H54 (cell line): ENCODE results near the gene CCDC28B.

Source experiments
- DNase-seq: peaks from one replicate; pipeline ENCODE4 v3.0.0; 2011; ENCODE audit warnings: low spot score, mixed read lengths; ENCODE audit not compliant: insufficient read length
- FAIRE-seq: peaks from 3 replicates; lab custom pipeline; 2011; peaks lifted over from hg19 to GRCh38; lab: Jason Lieb, UNC
- POLR2A ChIP-seq: IDR thresholded peaks from 2 replicates; pipeline ENCODE4 v1.6.1; 2011; ENCODE audit warnings: low read depth, mild to moderate bottlenecking, low read length

The CCDC28B gene

DNA sequence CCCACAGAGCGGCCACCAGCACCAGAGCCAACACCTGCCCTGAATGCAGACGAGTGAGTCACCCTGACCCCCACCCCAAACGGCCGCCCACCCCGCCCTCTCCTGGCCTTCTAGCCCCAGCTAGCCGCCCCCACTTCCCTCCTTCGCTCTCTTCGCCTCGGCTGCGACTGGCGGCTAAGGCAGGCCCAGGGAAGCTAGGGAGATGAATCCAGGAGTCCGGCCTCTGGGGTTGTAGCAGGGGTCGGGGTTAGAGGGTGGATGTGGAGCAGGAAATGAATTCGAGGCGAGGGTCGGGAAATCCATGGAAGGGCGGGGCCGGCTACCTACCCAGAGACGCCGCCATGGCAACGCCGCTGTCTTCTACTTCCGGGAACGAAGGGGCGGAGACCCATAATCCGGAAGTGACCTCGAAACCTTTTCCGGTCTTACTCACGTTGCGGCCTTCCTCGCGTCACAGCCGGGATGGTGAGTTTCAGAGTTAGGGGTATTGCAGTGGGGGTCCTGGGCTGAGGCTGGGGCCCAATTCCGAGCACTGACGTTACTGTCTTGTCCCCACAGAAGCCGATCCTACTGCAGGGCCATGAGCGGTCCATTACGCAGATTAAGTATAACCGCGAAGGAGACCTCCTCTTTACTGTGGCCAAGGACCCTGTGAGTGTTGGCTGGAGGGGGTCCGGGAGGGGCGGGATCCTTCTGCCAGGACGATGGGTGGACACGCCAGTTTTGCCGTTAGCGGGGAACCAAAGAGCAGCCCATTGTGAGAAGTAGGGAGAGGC lies 21.8 kb downstream of the CCDC28B start, which contains the start of the genes EIF3I and TMEM234:
TSS of gene EIF3I (plus strand) at position 428 of the 776 bp plus-strand sequence. CDS start at position 463, 35 bp downstream.
TSS of gene TMEM234 (minus strand) at position 374 of the 776 bp plus-strand sequence. CDS start at position 343, 31 bp downstream.
- DNase-seq, result peak; percentile 88
- no peak for FAIRE-seq
- TF ChIP-seq POLR2A, result peak; percentile 62; the same call in 1 of the 2 replicates

DNA sequence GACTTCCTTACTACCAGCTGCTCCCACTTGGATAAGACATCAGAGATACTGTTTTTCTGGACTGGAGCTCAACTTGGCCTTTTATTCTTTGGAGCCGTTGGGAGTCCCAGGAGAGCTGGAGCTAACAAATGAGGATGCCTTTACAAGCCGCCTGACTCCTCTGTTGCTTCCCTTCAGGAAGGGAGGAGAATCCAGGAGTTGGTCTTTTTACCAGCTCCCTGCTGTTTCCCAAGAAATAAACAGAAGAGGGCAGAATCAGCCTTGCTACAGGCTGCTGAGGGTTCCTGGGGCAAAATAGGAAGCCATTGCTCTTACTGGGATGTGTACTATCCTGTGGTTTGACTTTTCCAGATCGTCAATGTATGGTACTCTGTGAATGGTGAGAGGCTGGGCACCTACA lies 23.3 kb downstream of the CCDC28B start:
- FAIRE-seq, result no peak
- TF ChIP-seq POLR2A, result no peak
- no peak for DNase-seq

DNA sequence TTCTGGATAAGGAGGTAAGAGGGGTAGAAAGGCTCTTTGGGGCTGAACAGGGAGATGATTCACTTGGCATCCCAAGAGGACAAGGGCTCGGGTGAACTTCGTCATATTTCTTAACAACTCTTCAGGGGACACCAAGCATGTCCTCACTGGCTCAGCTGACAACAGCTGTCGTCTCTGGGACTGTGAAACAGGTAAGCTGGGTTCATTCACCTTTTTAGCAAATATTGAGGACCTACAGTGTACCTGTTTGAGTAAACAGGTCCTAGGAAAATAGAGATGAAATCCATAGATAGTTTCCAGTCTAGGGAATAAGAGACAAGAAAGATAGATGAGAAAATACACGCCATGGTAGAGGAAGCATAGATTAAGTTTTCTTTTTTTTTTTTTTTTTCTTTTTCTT lies 23.9 kb downstream of the CCDC28B start:
- DNase-seq (no peak), FAIRE-seq (no peak)
- no peak for TF ChIP-seq POLR2A

DNA sequence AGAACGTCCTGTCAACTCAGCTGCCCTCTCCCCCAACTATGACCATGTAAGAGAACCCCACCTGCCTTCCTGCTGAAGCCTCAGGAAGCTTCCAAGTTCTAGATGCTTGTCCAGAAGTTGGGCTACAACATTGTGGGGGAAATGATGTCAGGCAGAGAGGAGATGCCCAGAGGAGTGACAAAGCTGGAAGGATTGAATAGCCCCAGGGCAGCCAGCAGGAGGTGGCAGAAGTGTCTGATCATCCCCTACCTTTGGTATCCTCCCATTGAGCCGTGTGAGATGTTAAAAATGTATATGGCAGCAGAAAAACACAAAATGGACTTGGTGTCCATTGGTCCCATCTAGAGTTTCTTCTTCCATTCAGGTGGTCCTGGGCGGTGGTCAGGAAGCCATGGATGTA lies 28.4 kb downstream of the CCDC28B start:
- no peak for FAIRE-seq
- no peak for TF ChIP-seq POLR2A

DNA sequence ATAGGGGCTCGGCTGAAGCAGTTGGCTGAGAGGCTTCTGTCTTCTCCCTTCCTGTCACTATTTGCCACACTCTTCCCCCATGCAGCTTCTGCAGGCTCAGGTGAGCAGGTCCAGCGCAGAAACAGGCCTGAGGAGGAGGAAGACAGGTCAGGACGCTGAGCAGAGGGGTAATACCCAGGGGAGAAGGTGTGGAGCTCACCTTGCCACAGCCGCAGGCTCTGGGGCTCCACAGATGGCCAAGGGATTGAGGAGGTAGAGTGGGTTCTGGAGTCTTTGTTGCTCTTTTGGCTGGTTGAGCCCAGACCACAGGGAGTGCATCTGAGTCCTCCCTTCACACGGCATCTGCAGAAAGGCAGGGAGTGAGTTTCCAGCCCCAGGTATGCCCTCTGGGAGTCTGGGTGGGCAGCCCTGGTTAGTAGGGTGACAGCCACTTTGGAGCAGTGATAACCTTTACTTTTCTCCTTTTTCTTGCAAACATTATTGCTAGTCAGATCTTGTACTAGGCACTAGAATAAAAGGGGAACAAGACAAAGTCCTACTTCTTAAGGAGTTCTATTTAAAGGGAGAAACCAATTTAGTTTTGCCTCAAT lies 31.5 kb downstream of the CCDC28B start:
- no peak for TF ChIP-seq POLR2A
- no peak for FAIRE-seq
- no peak for DNase-seq

More for the DNA sequence above, 28.4 kb downstream of the CCDC28B start:
- DNase-seq, result no peak

DNA sequence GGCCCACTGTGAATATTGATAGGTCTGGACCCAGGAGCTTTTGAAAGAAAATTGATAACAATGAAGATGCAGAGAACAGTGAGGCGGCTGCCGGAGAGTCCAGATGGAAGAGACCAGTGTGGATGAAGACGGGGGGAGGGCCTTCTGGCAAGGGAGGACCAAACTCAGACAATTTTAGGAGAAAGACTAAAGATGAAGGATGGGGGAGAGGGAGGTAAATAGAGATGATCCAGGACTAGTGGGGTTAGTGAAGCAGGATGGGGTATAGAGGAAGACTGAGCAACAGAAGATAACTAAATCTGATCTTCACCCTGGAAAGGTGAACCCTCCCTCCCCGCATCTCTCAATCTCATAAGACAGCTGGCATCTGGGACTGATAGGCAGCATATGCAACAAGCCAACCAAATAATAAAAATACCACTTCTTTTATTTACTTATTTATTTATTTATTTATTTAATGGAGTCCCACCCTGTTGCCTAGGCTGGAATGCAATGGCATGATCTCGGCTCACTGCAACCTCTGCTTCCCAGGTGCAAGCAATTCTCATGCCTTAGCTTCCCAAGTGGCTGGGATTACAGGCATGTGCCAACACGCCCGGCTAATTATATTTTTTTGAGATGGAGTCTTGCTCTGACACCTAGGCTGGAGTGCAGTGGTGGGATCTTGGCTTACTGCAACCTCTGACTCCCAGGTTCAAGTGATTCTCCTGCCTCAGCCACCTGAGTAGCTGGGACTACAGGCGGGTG lies 32.3 kb downstream of the CCDC28B start:
- no peak for TF ChIP-seq POLR2A
- DNase-seq, result no peak
- FAIRE-seq, result no peak

DNA sequence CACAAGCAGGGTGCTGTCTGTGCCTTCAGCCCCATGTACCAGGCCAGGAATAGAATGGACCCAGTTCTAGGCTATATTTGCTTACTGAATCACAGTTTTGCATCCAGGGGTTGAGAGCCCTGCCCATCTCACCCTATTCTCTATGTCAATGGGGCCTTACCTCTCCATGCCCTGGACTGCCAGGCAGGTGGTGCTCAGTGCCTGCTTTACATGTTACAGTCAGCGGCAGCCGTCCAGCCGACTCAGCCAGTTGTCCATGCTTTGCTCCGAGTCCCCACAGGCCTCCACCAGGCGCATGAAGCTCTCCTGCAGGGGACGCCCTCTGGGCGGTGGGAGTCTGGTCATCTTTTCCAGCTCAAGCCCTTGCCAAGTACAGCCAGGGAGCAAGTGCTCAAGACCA lies 34.4 kb downstream of the CCDC28B start:
- DNase-seq (no peak), FAIRE-seq (no peak)
- no peak for TF ChIP-seq POLR2A

DNA sequence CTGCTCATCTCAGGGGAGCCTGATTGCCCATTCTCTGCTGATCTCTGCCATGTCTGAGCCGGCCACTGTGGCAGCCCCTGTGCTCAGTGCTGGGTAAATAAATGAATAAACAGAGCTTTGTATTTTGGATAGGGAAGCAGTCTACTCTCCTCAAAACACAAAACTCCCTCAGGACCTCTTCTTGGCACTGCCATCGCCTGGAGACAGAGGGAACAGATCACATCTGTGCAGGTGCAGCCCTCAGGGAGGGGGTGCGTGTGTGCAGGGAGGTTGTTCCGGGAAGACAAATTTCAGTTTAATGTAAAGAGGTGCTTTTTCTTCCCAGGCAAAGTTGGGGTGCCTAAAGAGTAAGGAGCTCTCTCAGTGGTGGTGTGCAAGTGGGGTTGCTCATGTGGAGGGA lies 38.9 kb downstream of the CCDC28B start:
- FAIRE-seq (no peak), DNase-seq (no peak)
- TF ChIP-seq POLR2A, result no peak

DNA sequence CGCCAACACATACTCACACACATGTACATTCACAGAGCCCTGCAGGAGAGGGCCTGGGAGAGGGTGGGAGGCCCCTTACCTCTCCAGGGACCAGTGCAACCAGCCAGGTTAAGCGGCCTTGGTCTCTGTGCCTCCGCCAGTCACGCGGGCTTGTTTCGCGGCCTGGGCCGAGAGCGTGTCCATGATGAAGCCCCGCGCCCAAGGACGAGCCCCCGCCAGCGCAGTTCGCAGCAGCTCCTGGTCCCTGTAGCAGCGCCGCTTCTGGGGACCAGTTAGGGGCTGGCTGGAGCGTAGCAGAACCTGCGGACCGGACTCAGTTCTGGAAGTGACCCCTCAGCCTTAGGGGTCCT lies 39.4 kb downstream of the CCDC28B start:
- FAIRE-seq, result no peak
- DNase-seq, result no peak
- TF ChIP-seq POLR2A, result no peak

DNA sequence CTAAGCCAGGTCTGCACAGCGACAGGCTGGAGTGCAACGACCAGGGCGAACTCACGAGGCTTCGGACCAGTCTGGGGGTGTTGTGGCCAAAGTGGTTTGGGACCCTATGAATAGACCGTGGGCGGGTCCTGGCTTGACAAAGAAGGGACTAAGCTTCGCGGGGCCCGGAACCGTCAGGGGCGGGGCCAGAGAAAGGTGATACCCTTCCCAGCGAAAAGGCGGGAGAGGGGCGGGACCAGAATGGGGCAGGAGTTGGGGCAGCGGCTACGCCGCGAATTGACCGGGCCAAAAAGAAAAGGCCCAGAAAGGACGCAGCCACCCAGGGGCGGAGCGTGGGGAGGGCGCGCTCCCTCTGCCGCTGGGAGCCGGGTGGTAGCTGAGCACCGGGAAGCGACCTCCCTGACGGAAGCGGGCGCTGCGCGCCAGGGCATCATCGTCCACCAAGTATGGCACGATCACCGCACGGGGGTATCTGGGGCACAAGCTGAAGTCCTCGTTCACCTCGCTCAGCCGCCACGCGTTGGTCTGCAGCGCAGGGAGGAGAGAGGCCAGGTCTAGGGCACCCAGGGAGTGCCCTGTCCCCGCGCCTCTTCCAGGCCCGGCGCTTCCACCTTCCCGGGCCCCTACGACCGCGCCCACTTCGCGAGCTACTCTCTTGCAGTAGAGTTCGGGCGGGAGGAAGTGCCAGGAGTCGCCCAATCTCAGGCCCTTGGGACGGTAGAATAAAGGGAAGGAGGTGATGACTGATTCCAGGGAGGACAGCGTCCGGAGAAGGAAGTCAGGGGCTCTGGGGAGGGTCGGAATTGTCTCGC lies 40.0 kb downstream of the CCDC28B start:
- no peak for TF ChIP-seq POLR2A
- DNase-seq, result no peak
- FAIRE-seq, result no peak

DNA sequence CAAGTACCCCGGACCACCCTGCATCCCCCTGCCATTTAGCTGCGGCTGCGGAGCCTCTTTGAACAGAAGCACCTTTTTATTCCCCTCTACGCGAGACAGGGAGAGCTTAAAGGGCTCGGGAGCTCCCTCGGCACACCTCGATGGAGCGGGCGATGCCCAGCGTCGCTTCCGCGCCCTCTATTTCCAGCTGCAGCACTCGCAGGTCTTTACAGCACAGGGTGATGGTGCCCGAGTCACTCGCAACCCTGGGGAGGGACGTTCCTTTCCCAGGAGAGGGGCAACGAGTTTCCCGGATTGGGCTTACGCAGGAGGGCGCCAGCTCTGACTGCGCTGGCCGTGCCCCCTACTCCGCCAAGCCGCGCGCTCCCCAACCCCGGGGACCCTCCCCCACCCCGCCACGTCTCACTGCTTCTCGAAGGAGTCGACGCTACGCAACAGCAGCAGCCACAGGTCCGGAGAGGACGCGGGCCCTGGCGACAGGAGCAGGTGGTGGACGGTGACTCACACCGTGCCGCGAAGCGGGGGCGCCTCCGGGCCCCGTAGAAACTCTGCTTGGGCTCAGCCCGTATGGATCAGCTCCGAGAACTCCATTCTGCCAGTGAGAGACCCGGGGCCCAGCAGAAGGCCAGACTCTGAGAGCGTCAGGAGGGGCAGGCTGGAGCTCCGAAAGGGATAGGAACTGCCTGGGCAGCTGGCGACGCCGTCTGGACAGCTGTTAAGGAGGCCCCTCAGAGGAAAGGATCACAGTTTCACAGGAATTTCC lies 40.8 kb downstream of the CCDC28B start:
- no peak for TF ChIP-seq POLR2A
- DNase-seq (no peak), FAIRE-seq (no peak)

DNA sequence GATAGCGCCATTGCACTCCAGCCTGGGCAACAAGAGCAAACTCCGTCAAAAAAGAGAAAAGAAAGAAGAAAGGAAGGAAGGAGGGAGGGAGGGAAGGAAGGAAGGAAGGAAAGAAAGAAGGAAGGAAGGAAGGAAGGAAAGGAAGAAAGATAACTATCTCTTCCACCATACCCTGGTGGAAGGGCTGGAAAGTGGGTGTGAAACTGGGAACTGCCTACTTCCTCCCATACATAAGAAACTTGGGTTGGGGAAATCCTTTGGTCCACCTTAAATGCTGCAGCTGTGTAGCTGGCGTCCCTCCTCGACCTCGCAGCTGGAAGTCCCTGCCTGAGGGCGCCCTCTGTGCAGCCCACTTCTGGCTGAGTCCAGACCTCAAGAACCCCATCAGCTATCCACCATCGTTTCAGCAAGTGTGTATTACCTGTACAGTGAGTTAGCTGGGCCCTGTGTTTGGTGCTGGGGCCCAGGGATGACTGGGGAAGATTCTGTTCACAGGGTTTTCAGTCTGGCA lies 42.0 kb downstream of the CCDC28B start:
- FAIRE-seq, result no peak
- TF ChIP-seq POLR2A, result no peak
- DNase-seq, result no peak
